Activated CD8-positive, alpha-beta memory T cell treated with anti-CD3 and anti-CD28 coated beads, Interleukin-2, amount 50 U/mL, for 4 hours (primary cell): ENCODE measurements around the gene ZC3H4.
A peak's percentile ranks its signal among the peaks of the same experiment; 100 is the strongest.

Source experiments
- DNase-seq: peaks from one replicate; pipeline ENCODE4 v3.0.0-alpha.2; 2020

ZC3H4 gene

GRCh38 chr19:47132194-47132852, 18.7 kb upstream of the ZC3H4 start:
- no peak for DNase-seq

- peak; percentile 89 for DNase-seq
Observed at GRCh38 chr19:47130589-47131227, 17.1 kb upstream of the ZC3H4 start, which contains the start of gene SAE1. Gene SAE1 (plus strand): TSS chr19:47130835. CDS start chr19:47130931, 96 bp downstream.

GRCh38 chr19:47130120-47130588, 16.6 kb upstream of the ZC3H4 start:
- DNase-seq, result no peak

- no peak for DNase-seq
Observed at GRCh38 chr19:47129579-47129978, 16.0 kb upstream of the ZC3H4 start.

- no peak for DNase-seq
Observed at GRCh38 chr19:47125669-47125938, 12.0 kb upstream of the ZC3H4 start.

- DNase-seq, result no peak
Observed at GRCh38 chr19:47124937-47125668, 11.5 kb upstream of the ZC3H4 start.

GRCh38 chr19:47123406-47123805, 9.8 kb upstream of the ZC3H4 start:
- no peak for DNase-seq

GRCh38 chr19:47122359-47123335, 9.1 kb upstream of the ZC3H4 start:
- no peak for DNase-seq

- no peak for DNase-seq
Observed at GRCh38 chr19:47120470-47121067, 7.0 kb upstream of the ZC3H4 start.

- no peak for DNase-seq
Observed at GRCh38 chr19:47113850-47114651, 475 bp upstream of the ZC3H4 start.

- peak; percentile 90 for DNase-seq
Observed at GRCh38 chr19:47112166-47112996, 1.2 kb downstream of the ZC3H4 start.

- no peak for DNase-seq
Observed at GRCh38 chr19:47111682-47112165, 1.9 kb downstream of the ZC3H4 start.

GRCh38 chr19:47111006-47111621, 2.5 kb downstream of the ZC3H4 start:
- peak; percentile 49 for DNase-seq

GRCh38 chr19:47110521-47111005, 3.0 kb downstream of the ZC3H4 start:
- peak; percentile 67 for DNase-seq

- peak; percentile 55 for DNase-seq
Observed at GRCh38 chr19:47109541-47110375, 3.8 kb downstream of the ZC3H4 start.

- DNase-seq, result no peak
Observed at GRCh38 chr19:47109177-47109540, 4.4 kb downstream of the ZC3H4 start.

GRCh38 chr19:47107953-47108746, 5.4 kb downstream of the ZC3H4 start:
- no peak for DNase-seq
